ENCODE results near the gene BHLHE23. TPM values are rescaled to one million over a fixed set of nuclear protein-coding genes. Genes with fewer than 3 reads are reported as not detected.

The BHLHE23 gene
- total RNA-seq, 3 donors from 2014 or later, result not detected

- Histone ChIP-seq H3K4me3 (no peak overlapping the region), H3K27me3 (peaks cover 3 to 88% of the 10 kb centered on the region in 2 donors), H3K9me3 (peaks cover 8 to 9% of the 10 kb centered on the region in 2 donors), H3K27ac (no peak overlapping the region), H3K4me1 (no peaks in the 10 kb centered on the region), H3K36me3 (no peaks in the 10 kb centered on the region)
- TF ChIP-seq POLR2AphosphoS5 (IDR thresholded peaks at IDR 0.05), result no peak
- no peak for TF ChIP-seq POLR2A (IDR thresholded peaks at IDR 0.05)
- TF ChIP-seq CTCF (IDR thresholded peaks at IDR 0.05), result no peak
- intact Hi-C loops (cut with DNase I; ENCODE audit: low total_unique reads), result no loop called here
- no peak for DNase-seq (ENCODE audit: low spot score in 2 of 2)
Measured at GRCh38 chr20:63023936-63024571, 17.3 kb upstream of the BHLHE23 start.

GRCh38 chr20:63023071-63023935 lies 16.5 kb upstream of the BHLHE23 start:
- intact Hi-C loops (cut with DNase I; ENCODE audit: low total_unique reads), result no loop called here
- Histone ChIP-seq H3K27ac (no peak overlapping the region), H3K9me3 (peaks cover 8 to 9% of the 10 kb centered on the region in 2 donors), H3K4me3 (no peak overlapping the region), H3K36me3 (no peaks in the 10 kb centered on the region), H3K4me1 (no peaks in the 10 kb centered on the region), H3K27me3 (peaks cover 3 to 84% of the 10 kb centered on the region in 2 donors)
- TF ChIP-seq CTCF (IDR thresholded peaks at IDR 0.05), result no peak
- no peak for TF ChIP-seq POLR2A (IDR thresholded peaks at IDR 0.05)
- no peak for TF ChIP-seq POLR2AphosphoS5 (IDR thresholded peaks at IDR 0.05)
- no peak for DNase-seq (ENCODE audit: low spot score in 2 of 2)

- peaks cover 3 to 85% of the 10 kb centered on the region in 2 donors for H3K27me3 ChIP-seq
- no peak overlapping the region for H3K27ac ChIP-seq
- intact Hi-C loops (cut with DNase I; ENCODE audit: low total_unique reads), result no loop called here
- TF ChIP-seq CTCF (IDR thresholded peaks at IDR 0.05) (no peak), POLR2A (IDR thresholded peaks at IDR 0.05) (no peak), POLR2AphosphoS5 (IDR thresholded peaks at IDR 0.05) (no peak)
- no peak for DNase-seq (ENCODE audit: low spot score in 2 of 2)
- H3K4me3 ChIP-seq, result no peak overlapping the region
- H3K9me3 ChIP-seq, result peaks cover 8 to 9% of the 10 kb centered on the region in 2 donors
- no peaks in the 10 kb centered on the region for H3K36me3 ChIP-seq
- no peaks in the 10 kb centered on the region for H3K4me1 ChIP-seq
Measured at GRCh38 chr20:63022501-63022900, 15.7 kb upstream of the BHLHE23 start.

- peaks cover 3 to 85% of the 10 kb centered on the region in 2 donors for H3K27me3 ChIP-seq
Measured at GRCh38 chr20:63021356-63022321, 14.9 kb upstream of the BHLHE23 start.

More at GRCh38 chr20:63021356-63022321, 14.9 kb upstream of the BHLHE23 start:
- TF ChIP-seq POLR2A (IDR thresholded peaks at IDR 0.05) (no peak), CTCF (IDR thresholded peaks at IDR 0.05) (no peak), POLR2AphosphoS5 (IDR thresholded peaks at IDR 0.05) (no peak)
- Histone ChIP-seq H3K4me1 (no peaks in the 10 kb centered on the region), H3K36me3 (no peaks in the 10 kb centered on the region), H3K9me3 (peaks cover 8 to 9% of the 10 kb centered on the region in 2 donors), H3K4me3 (no peak overlapping the region), H3K27ac (no peak overlapping the region)
- DNase-seq (ENCODE audit: low spot score in 2 of 2), result no peak
- intact Hi-C loops (cut with DNase I; ENCODE audit: low total_unique reads), result no loop called here
